Body of pancreas (tissue), 4 donors: ENCODE data around the gene SOX11. TPM values are rescaled to one million over a fixed set of nuclear protein-coding genes. Genes with fewer than 3 reads are reported as not detected.

ENCODE experiments used
- ATAC-seq: fragments of 150-250 bp; one replicate; pipeline ENCODE4 v1.9.1; 2016
- DNase-seq, 4 donors: peaks; one replicate each; pipeline ENCODE4 v3.0.0-alpha.2; 2019
- H3K27ac ChIP-seq, 4 donors: fragments of 200-600 bp; sonication (generic); 1 replicate in 3 of 4; 2 replicates in 1 of 4; pipeline versions ENCODE4 v1.5.1 to v1.6.1; 2016 to 2019; ENCODE audit warnings: mild to moderate bottlenecking in 1 of 4, mixed read lengths in 1 of 4, moderate library complexity in 1 of 4
- H3K27me3 ChIP-seq, 2 donors: fragments of 200-600 bp; sonication (generic); one replicate each; pipeline ENCODE4 v1.6.0; 2016; ENCODE audit warnings: mild to moderate bottlenecking in 1 of 2
- H3K36me3 ChIP-seq, 2 donors: fragments of 200-600 bp; sonication (generic); replicated peaks in 1 of 2; 2 replicates each; pipeline ENCODE4 v1.5.1; 2016; ENCODE audit warnings: low read depth in 2 of 2; ENCODE audit not compliant: insufficient read depth in 1 of 2
- H3K4me1 ChIP-seq: fragments of 200-600 bp; sonication (generic); one replicate; pipeline ENCODE4 v1.6.0; 2016
- H3K4me3 ChIP-seq, 2 donors: fragments of 200-600 bp; sonication (generic); 1 replicate in 1 of 2; 2 replicates in 1 of 2; pipeline ENCODE4 v1.5.1; 2016 to 2019
- H3K9me3 ChIP-seq, 3 donors: fragments of 200-600 bp; sonication (generic); 1 replicate in 2 of 3; 2 replicates in 1 of 3; pipeline ENCODE4 v1.5.1; 2016
- POLR2A ChIP-seq, 3 donors: fragments of 450-650 bp; IDR thresholded peaks; one replicate each; pipeline ENCODE4 v1.6.1; 2016; ENCODE audit warnings: antibody characterized with exemption in 3 of 3, mild to moderate bottlenecking in 2 of 3
- WGBS, 2 donors: methylation state at CpG; one replicate each; pipeline ENCODE4 v1.1.5; 2017; 5-methylcytosine and 5-hydroxymethylcytosine counted together
- intact Hi-C: fragments of 100-400 bp; cut with DNase I; formaldehyde crosslinking; loops from one replicate; pipeline ENCODE4 v1.15.1; 2023
- total RNA-seq, 2 donors: library from RNA; depleted of rRNA; stranded (reverse); fragments of >200 nt; gene quantifications; one replicate each; pipeline ENCODE4 v1.1.0, GENCODE V29; 2016
- TF ChIP-seq, protein P1 (sequence below), 7 experiments: fragments of 450-650 bp in 4 of 7; fragments of 200-600 bp in 3 of 7; sonication (generic) in 3 of 7; IDR thresholded peaks; one replicate each; pipeline ENCODE4 v1.5.1; 2016 to 2019; ENCODE audit warnings: antibody characterized with exemption in 7 of 7

The SOX11 gene
- total RNA-seq, 2 donors from 2014 or later, result under 0.01 TPM; not detected in 1

GRCh38 chr2:5685225-5685624, 7.0 kb upstream of the SOX11 start:
- ATAC-seq (no peak), DNase-seq (no peak)
- Histone ChIP-seq H3K27ac (no peak overlapping the region), H3K4me1 (no peaks in the 10 kb centered on the region), H3K9me3 (no peaks in the 10 kb centered on the region), H3K36me3 (no peaks in the 10 kb centered on the region), H3K4me3 (no peak overlapping the region), H3K27me3 (no peaks in the 10 kb centered on the region)
- intact Hi-C loops, result no loop called here
- TF ChIP-seq POLR2A (IDR thresholded peaks at IDR 0.05), result no peak
- TF ChIP-seq, protein P1, sequence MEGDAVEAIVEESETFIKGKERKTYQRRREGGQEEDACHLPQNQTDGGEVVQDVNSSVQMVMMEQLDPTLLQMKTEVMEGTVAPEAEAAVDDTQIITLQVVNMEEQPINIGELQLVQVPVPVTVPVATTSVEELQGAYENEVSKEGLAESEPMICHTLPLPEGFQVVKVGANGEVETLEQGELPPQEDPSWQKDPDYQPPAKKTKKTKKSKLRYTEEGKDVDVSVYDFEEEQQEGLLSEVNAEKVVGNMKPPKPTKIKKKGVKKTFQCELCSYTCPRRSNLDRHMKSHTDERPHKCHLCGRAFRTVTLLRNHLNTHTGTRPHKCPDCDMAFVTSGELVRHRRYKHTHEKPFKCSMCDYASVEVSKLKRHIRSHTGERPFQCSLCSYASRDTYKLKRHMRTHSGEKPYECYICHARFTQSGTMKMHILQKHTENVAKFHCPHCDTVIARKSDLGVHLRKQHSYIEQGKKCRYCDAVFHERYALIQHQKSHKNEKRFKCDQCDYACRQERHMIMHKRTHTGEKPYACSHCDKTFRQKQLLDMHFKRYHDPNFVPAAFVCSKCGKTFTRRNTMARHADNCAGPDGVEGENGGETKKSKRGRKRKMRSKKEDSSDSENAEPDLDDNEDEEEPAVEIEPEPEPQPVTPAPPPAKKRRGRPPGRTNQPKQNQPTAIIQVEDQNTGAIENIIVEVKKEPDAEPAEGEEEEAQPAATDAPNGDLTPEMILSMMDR (IDR thresholded peaks at IDR 0.05), result no peak
- WGBS, 2 donors, result 35 to 37% methylated on average over 9 of the region's 9 CpGs

DNA sequence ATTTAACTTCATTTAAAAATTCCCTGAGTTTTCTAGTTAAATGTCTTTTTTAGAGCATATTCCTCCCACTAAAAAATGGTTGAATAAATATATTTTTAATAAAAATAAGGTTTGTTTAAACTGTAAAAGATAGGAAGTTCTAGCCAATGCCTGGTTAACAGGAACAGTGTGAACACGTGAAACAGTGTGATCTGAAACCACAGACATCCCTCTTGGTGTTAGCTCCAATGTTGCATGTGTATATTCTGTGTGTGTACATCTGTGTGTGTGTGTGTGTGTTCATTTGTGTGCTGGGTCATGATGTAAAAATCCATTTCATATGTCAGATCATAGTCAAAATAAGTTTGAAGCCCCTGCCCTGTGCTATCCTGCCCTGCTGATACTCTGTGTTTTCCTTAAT, 6.1 kb upstream of the SOX11 start:
- WGBS, 2 donors, result 30 to 69% methylated on average over 1 of the region's 1 CpG
- no peaks in the 10 kb centered on the region for H3K27me3 ChIP-seq
- intact Hi-C loops, result no loop called here

DNA sequence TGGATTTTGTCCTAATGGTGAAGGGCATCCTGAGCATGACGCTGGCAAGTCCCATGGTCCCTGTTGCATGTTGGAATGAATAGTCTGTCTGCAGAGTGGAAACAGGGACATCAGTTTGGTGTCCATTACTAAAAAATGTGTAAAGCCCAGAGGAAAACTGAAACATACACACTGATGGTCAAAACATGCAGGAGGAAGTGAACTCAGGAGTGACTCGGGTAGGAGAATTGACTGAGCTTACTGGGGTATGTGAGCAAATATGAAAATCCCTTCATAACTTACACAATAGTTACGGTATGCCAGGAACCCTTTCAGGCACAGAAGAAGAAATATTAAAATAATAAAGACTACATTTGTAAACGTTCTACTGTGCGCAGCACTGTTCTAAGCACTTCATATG, 5.6 kb upstream of the SOX11 start:
- intact Hi-C loops, result no loop called here
- TF ChIP-seq POLR2A (IDR thresholded peaks at IDR 0.05), result no peak
- TF ChIP-seq, protein P1 (IDR thresholded peaks at IDR 0.05), result no peak
- no peak for DNase-seq
- Histone ChIP-seq H3K36me3 (no peaks in the 10 kb centered on the region), H3K4me3 (no peak overlapping the region), H3K4me1 (peaks cover 6% of the 10 kb centered on the region), H3K27ac (no peak overlapping the region), H3K9me3 (no peaks in the 10 kb centered on the region), H3K27me3 (peaks cover 0 to 3% of the 10 kb centered on the region in 2 donors)
- ATAC-seq, result no peak
- WGBS, 2 donors, result 46 to 50% methylated on average over 5 of the region's 5 CpGs

More for the DNA sequence above, 6.1 kb upstream of the SOX11 start:
- TF ChIP-seq, protein P1 (IDR thresholded peaks at IDR 0.05), result no peak
- no peak for TF ChIP-seq POLR2A (IDR thresholded peaks at IDR 0.05)
- Histone ChIP-seq H3K9me3 (no peaks in the 10 kb centered on the region), H3K4me3 (no peak overlapping the region), H3K27ac (no peak overlapping the region), H3K4me1 (peaks cover 1% of the 10 kb centered on the region), H3K36me3 (no peaks in the 10 kb centered on the region)
- no peak for ATAC-seq
- no peak for DNase-seq

DNA sequence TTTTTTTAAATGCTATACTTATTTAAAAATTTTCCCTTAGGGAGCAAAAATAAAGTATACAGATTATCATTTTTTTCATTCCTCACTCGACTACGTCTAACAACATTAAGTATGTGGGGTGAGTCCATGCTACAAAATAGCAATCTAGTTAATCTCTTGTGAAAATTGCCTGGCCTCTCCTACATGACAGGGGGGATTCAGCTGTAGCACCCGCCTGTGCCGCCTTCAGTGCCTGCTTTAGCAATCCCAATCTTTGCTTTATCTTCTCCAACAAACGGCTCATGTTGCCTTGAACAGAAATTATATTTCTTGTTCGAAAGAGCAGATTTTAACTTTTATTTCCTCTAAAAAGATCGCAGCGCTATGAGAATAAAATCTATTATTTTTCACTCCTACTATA, 2.4 kb upstream of the SOX11 start:
- Histone ChIP-seq H3K36me3 (no peaks in the 10 kb centered on the region), H3K27ac (no peak overlapping the region), H3K27me3 (peaks cover 0 to 9% of the 10 kb centered on the region in 2 donors), H3K9me3 (no peaks in the 10 kb centered on the region), H3K4me3 (no peak overlapping the region), H3K4me1 (peaks cover 26% of the 10 kb centered on the region)
- 64 to 69% methylated on average over 8 of the region's 8 CpGs for WGBS, 2 donors
- DNase-seq, result no peak
- intact Hi-C loops, result no loop called here
- TF ChIP-seq, protein P1 (IDR thresholded peaks at IDR 0.05), result no peak
- TF ChIP-seq POLR2A (IDR thresholded peaks at IDR 0.05), result no peak
- no peak for ATAC-seq

DNA sequence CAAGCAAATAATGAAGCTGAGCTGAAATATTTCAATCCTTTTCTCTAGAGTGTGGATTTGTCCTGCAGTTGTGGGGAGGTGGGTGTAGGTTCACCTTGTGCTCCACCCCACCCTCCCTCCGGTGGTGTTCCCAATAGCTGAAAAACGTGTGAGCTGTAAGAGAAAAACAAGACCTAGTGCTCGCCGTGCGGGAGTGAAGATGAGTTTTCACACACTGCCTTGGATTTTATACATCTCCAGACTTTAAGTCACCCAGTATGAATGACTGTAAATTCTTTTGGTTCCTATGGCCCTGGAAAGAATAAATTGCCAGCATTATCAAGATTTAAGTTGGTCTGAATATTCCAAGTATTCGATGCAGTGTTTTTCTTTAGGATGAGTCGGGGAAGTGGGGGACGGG, 1.9 kb upstream of the SOX11 start:
- Histone ChIP-seq H3K4me1 (peaks cover 26% of the 10 kb centered on the region), H3K27ac (no peak overlapping the region), H3K4me3 (no peak overlapping the region), H3K9me3 (no peaks in the 10 kb centered on the region), H3K36me3 (no peaks in the 10 kb centered on the region), H3K27me3 (peaks cover 0 to 9% of the 10 kb centered on the region in 2 donors)
- ATAC-seq (no peak), DNase-seq (no peak)
- no peak for TF ChIP-seq POLR2A (IDR thresholded peaks at IDR 0.05)
- TF ChIP-seq, protein P1 (IDR thresholded peaks at IDR 0.05), result no peak
- 22 to 38% methylated on average over 8 of the region's 8 CpGs for WGBS, 2 donors
- intact Hi-C loops, result no loop called here
